AG04450 (cell line): Measurements from ENCODE around the gene TASP1. TPM values are rescaled to one million over a fixed set of nuclear protein-coding genes. Genes with fewer than 3 reads are reported as not detected.
A peak's percentile ranks its signal among the peaks of the same experiment; 100 is the strongest.

ENCODE experiments used
- CTCF ChIA-PET: fragments of 300-600, 350-600 bp; formaldehyde crosslinking; extraction: SDS; loops from one replicate; lab custom pipeline; 2022; ENCODE audit warnings: antibody characterized with exemption, inconsistent platforms; lab: Charles Lee
- POLR2A ChIA-PET: fragments of 350-600 bp; formaldehyde crosslinking; extraction: SDS; loops from one replicate; lab custom pipeline; 2021; ENCODE audit warnings: antibody characterized with exemption, inconsistent platforms; lab: Yijun Ruan, JAX
- DNase-seq: peaks from one replicate; pipeline ENCODE4 v3.0.0-alpha.2; 2011; ENCODE audit warnings: low read depth, low spot score
- H3K27ac ChIP-seq: one replicate; pipeline ENCODE4 v1.5.1; 2012; ENCODE audit warnings: low read depth, low read length, control low read depth
- H3K27me3 ChIP-seq: one replicate; pipeline ENCODE4 v1.6.0; 2012; ENCODE audit warnings: low read length; ENCODE audit not compliant: control insufficient read depth, insufficient read depth
- H3K4me3 ChIP-seq: 2 replicates; pipeline ENCODE4 v1.5.1; 2011; ENCODE audit warnings: mild to moderate bottlenecking, low read depth, low read length, control low read depth
- H3K9me3 ChIP-seq: 2 replicates; pipeline ENCODE4 v1.5.1; 2012; ENCODE audit warnings: low read length; ENCODE audit not compliant: control insufficient read depth, insufficient read depth
- polyA minus RNA-seq: library from RNA; depleted of rRNA, polyadenylated mRNA; stranded (reverse); fragments of >200 nt; gene quantifications from 2 replicates; pipeline ENCODE4 v1.2.3, GENCODE V29; 2011; rRNA and poly(A)+ RNA removed
- polyA plus RNA-seq: library from polyadenylated mRNA; depleted of rRNA; stranded (reverse); fragments of >200 nt; gene quantifications from 2 replicates; pipeline ENCODE4 v1.2.3, GENCODE V29; 2011; rRNA removed
- TF ChIP-seq, protein P1 (sequence below): IDR thresholded peaks from 2 replicates; pipeline ENCODE4 v1.5.1; 2011; ENCODE audit warnings: low read depth, low read length, control low read depth, inconsistent platforms

TASP1 gene, protein sequence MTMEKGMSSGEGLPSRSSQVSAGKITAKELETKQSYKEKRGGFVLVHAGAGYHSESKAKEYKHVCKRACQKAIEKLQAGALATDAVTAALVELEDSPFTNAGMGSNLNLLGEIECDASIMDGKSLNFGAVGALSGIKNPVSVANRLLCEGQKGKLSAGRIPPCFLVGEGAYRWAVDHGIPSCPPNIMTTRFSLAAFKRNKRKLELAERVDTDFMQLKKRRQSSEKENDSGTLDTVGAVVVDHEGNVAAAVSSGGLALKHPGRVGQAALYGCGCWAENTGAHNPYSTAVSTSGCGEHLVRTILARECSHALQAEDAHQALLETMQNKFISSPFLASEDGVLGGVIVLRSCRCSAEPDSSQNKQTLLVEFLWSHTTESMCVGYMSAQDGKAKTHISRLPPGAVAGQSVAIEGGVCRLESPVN
- polyA plus RNA-seq (5.1 and 6.0 TPM in 2 replicates), polyA minus RNA-seq (8.2 and 13.2 TPM in 2 replicates)

DNA sequence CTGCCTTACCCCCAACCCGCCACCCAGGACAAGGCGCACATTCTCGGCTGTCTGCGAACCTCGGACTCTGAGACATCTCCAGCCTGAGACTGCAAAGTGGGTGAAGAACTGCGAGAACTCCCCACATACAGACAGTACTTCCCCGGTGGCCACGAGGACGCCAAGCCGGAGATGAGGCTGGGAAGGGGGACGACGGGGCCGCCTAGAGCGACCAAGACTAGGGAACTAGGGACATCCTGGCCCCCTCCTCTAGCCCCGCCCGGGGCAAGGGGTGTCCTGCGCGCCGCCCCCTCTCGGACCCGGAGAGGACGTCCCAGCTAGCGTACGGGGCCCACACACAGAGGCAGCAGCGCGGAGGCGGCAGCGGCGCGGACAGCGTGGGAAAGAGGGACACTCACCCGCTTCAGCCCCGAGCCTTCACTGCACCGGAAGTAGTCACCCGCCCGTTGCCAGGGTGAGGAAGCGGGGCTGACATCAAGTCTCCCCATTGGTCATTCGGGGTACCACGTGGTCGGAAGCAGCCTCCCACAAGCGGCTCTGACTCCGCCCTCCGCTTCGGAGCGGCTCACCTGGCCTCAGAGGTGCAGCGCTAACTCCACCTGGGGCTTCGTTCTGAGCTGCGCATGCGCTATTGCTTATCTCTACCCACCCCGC, at the start of gene TASP1:
Gene TASP1 (minus strand): TSS at position 437 of the 654 bp plus-strand sequence. CDS start 8,854 bp downstream, outside the sequence.
- Histone ChIP-seq H3K9me3 (no peaks in the 10 kb centered on the region; the same call in 1 of the 2 replicates), H3K27me3 (peaks cover 2% of the 10 kb centered on the region), H3K27ac (peak within 1 kb of the TSS; percentile 78), H3K4me3 (peak within 1 kb of the TSS; percentile 95)
- ChIA-PET POLR2A (no interaction called here), CTCF (no interaction called here)
- peak; percentile 77 for DNase-seq
- TF ChIP-seq, protein P1, sequence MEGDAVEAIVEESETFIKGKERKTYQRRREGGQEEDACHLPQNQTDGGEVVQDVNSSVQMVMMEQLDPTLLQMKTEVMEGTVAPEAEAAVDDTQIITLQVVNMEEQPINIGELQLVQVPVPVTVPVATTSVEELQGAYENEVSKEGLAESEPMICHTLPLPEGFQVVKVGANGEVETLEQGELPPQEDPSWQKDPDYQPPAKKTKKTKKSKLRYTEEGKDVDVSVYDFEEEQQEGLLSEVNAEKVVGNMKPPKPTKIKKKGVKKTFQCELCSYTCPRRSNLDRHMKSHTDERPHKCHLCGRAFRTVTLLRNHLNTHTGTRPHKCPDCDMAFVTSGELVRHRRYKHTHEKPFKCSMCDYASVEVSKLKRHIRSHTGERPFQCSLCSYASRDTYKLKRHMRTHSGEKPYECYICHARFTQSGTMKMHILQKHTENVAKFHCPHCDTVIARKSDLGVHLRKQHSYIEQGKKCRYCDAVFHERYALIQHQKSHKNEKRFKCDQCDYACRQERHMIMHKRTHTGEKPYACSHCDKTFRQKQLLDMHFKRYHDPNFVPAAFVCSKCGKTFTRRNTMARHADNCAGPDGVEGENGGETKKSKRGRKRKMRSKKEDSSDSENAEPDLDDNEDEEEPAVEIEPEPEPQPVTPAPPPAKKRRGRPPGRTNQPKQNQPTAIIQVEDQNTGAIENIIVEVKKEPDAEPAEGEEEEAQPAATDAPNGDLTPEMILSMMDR: no peak

DNA sequence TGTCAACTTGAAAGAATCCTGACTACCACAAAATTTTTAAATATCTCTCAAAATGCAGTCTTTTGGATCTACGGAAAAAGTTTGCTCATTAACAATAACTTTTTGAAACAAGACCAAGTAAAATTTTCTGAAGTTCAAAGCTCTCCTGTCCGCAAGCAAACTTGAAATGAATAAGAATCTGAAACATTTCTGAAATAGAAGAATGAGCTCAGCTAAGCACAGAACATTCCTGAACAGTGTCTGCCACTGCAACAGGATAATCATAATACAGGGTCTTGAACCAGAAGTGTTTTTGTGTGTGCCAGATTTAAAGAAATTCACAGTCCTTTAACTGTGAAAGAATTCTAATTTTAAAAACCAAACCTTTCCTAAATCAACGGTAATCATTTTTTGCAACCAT, 49.1 kb upstream of the TASP1 start:
- no peak for DNase-seq
- Histone ChIP-seq H3K9me3 (no peaks in the 10 kb centered on the region), H3K4me3 (no peak overlapping the region), H3K27ac (no peak overlapping the region), H3K27me3 (peaks cover 2% of the 10 kb centered on the region)
- TF ChIP-seq, protein P1: no peak
- CTCF ChIA-PET: interaction anchor here (0.8 kb wide), 1 partner anchor 9 kb away, joined by 3 read pairs; no protein-coding TSS in a partner anchor
- POLR2A ChIA-PET: no interaction called here

DNA sequence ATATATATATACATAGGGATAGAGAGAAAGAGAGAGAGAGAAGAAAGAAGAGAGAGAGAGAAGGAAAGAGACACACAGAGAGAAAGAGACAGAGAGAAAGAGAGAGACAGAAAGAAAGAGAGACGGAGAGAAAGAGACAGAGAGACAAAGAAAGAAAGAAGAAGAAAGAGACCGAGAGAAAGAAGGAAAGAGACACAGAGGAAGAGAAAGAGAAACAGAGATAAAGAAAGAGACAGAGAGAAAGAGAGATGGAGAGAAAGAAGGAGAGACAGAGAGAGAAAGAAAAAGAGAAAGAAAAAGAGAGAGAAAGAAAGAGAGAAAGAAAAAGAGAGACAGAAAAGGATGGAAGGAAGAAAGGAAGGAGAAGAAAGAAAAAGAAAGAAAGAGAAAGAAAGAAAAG, 46.9 kb upstream of the TASP1 start:
- no peaks in the 10 kb centered on the region for H3K9me3 ChIP-seq
- no peak for DNase-seq
- H3K4me3 ChIP-seq: no peak overlapping the region
- TF ChIP-seq, protein P1: no peak
- POLR2A ChIA-PET: no interaction called here
- peaks cover 2% of the 10 kb centered on the region for H3K27me3 ChIP-seq
- CTCF ChIA-PET: no interaction called here
- H3K27ac ChIP-seq: no peak overlapping the region

DNA sequence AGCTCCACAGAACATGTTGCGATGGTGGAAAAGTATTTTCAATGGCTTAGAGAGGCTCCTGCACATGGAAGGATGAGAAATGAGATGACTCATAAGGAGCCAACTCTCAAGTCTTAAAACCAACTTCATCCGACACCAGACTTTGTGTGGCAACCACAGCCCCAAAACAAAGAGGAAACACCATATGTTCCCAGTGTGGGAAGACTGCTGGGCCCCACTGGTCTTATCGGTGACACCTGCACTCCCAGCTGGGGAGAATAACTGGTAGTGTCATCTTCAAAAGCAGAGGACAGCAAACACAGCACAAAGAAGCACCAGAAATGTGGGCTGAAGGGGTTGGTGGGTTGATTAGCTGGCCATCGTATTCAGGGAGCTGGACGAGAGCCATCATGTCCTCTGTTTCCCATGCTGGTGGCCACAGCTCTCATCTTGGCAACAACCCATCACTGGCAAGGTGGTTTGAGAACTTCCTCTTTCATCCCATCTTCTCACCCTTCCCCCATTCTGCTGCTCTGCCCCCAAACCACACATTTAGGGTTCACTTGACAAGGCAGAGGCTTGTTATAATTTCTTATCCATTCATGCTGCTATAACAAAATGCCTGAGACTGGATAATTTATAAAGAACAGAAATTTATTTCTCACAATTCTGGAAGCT, 46.0 kb upstream of the TASP1 start:
- CTCF ChIA-PET: no interaction called here
- POLR2A ChIA-PET: no interaction called here
- Histone ChIP-seq H3K27me3 (peaks cover 2% of the 10 kb centered on the region), H3K4me3 (no peak overlapping the region), H3K9me3 (no peaks in the 10 kb centered on the region), H3K27ac (no peak overlapping the region)
- TF ChIP-seq, protein P1: no peak
- DNase-seq: no peak
